NCI-H187 (cell line): ENCODE measurements around the gene CRYBG2.
"Not testable (repeated sequence)": the region's sequence is repeated elsewhere in the genome, so short reads cannot be mapped to it uniquely, and the experiment has no call there.

Experiments
- DNase-seq, 2 experiments: peaks; one replicate each; lab custom pipeline; 2025; lab: John Stamatoyannopoulos, UW

Gene CRYBG2

DNA sequence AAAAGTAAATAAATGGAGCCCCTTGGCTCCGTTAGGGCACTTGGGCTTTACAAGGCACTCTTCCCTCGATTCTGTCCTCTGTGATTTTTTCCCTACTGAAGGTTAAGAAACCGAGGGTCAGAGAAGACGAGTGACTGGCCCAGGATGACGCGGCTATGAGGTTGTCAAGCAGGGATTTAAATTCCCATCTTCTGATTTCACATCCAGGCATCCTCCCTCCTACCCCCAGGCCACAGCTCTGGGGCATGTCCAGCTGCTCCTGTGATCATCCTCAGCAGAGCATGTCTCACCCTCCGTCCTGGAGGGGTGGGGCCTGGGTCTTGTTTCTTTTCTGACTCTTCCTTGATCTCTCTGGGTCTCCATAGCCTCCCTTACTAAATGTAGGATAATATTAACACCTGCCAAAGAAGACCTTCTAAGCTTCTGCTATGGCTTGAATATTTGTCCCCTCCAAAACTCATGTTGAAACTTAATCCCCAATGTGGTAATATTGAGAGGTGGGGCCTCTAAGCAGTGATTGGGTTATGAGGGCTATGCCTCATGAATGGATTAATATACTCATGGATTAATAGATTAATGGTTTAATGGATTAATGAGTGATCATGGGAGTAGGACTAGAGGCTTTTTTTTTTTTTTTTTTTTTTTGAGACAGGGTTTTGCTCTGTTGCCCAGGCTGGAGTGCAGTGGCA, 4.6 kb downstream of the CRYBG2 start:
- DNase-seq: no peak

DNA sequence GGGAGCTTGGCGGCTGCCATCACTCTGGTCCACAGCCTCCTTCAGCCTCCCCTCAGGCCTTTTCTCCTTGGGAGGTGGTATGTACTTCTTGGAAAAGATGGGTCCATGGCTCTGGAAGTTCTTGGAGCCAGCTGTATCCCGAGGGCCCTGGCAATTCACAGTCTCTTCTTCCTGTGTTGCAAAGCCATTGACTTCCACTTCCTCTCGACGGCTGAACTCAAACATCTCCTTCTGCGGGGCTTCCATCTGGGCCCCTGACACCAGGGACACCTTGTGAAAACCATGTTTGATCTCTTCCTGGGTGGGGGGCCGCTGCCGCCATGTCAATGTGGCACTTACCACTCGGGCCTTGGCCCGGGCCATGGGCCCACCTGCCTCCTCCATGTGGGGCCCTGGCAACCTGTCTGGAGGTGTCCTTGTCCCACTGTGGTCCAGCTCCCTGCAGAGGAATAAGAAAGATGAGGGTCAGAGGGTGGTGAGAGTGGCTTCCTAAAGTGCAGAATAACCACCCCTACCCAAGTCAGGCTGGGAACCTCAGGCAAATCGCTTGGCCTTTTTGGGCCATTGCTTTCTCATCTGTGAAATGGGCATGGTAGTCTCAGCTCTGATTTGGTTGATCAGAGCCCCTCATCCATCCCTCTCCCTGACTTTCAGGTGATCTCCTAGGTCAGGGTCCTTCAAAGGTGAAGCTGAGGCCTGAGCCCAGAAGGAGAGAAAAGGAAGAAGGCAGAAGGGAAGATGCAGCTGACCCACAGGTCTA, 7.5 kb downstream of the CRYBG2 start:
- no peak for DNase-seq

DNA sequence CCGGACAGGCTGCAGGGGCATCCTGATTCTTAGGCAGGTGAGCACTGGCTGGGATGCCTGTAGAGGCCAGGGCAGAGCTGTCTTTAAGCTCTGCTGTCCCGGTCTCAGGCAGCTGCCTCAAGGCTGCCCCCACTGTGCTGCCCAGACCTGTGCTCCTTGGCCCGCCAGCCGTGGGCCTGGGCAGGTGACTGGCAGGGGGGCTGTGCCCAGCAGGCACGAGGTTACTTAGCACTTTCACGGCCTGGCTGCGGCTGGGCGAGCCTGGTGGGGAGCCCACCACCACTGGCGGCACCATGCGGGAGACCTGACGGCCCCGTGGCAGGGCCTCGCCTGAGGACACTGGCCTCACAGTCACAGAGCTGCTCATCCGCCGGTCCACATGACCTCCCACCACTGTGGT, 8.2 kb downstream of the CRYBG2 start:
- no peak for DNase-seq

DNA sequence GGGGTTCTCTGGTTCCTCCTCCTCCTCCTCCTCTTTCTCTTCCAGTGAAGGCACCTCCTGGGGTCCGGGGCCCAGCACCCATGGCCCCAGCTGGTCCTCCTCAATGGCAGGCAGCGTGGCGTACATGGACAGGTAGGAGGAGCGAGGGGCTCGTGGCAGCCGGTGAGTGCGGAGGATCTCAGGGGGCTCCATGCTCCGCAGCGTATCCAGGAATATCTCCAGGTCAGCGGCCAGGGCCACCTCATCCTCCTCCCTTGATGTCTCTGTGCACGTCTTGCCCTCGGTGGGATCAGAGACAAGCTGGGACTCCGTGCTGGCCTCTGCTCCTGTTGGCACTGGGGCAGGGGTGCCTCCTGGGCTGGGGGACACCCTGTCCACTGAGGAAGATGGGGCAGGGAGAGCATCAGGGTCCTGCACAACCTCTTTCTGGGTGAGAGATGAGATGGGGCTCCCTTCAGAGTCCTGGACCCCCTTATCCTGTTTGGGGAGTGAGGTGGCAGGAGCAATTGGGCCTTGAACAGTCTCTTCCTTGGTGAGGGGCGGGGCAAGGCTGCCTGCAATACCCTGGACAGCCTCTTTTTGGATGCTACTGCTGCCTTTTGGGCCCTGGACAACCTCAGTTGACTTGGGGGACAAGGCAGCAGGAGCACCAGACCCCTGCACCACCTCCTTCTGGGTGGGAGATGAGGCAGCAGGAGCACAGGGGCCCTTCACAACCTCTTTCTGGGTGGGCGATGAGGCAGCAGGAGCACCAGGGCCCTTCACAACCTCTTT, 9.6 kb downstream of the CRYBG2 start:
- no peak for DNase-seq

DNA sequence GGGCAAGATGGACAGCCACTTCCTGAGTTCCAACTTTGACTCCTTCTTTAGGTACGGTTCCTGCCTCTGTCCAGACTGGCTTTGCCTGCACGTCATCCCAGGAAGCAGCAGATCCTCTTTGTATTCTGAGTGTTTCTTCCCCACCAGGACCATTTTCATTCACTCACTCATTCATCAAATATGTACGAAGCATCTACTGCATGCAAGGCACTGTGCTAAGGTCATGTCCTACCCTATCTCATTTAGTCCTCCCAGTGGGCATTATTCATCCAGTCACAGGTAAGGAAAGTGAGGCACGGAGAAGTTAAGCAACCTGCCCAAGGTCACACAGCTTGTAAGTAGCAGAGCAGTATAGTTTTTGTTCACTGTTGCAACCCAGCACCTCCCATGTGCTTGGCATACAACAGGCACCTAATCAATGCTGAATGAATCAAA, 13.9 kb downstream of the CRYBG2 start:
- no peak for DNase-seq

DNA sequence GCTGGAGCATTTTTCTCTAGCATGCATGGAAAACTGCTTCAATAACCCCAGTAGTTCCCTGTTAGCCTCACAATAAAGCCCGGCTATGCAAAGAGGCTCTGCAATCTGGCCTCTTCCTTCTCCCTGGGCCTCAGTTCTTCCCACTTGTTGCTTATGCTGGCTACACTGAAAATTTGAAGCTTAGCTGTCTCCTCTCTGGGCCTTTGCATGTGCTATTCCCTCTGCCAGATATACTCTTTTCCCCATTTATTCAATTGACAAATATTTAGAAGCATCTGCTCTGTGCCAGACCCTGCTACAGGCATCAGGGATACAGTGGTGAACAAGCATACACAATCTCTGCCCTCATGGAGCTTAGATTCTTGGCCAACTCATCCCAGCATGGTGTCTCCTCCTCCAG, 15.3 kb downstream of the CRYBG2 start:
- no peak for DNase-seq

DNA sequence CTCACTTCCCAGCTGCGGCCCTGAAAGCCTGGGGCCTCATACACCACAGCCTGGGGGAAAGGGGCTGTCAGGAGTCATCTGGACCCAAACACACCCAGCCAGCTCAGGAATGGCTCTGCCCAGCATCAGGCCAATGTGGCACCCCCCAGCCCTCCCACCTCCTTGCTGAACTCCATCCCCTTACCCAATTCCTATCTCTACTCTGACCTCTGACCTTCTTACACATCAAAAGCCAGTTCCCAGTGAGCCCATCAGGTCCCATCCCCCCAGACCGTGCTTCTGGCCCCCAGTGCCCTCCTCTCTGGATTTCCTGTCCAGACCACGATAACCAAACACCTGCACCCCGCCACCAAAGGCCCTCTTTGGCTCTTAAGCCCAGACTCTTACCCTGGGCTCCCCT, 16.3 kb downstream of the CRYBG2 start:
- DNase-seq: no peak

DNA sequence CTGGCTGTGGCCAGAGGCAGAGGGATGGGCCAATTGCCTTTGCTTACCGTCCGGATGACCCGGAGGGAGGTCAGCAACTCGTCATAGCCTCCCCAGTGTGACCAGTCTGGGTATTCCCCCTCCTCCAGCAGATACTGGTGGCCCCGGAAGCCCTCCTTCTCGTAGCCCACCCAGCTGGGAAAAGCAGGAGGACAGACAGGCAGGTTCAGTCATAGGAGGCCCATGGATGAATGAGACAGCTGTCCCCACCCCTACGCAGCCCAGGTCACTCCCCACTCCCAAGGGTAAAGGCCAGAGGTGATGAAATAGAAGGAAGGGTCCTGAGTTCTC, 16.8 kb downstream of the CRYBG2 start:
- no peak for DNase-seq

DNA sequence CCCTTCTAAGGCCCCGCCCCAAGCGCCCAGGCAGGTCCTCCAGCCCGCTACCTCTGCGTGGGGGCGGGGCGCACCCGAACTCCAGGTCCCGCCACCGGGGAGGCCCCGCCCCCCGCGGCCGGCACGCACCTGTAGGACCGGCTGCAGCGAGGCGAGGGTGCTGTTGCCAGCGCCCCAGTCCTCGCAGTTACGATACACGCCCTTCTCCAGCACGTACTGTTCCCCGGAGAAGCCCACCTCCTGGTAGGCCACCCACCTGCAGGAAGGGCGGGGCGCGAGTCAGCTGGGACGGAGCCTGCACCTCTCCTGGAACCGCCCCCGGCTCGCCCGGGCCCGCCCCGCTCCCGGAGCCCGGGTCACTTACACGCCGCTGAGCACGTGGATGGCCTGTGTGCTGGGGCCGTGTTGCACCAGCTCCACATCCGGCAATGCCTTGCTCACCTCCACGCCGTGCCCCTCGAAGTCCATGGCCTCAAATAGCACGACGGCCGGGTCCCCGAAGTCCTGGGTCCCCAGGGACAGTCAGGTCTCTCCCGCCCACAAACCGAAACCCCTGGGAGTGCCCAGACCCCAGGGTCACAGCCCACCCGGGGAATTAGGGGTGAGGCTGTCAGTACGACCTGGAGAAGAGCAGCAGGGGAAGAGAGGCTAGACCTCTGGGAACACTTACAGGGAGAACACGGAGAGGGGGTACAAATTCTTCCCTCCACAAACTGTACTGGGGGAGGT, 17.3 kb downstream of the CRYBG2 start:
- peak; percentile 84 to 91 for DNase-seq

DNA sequence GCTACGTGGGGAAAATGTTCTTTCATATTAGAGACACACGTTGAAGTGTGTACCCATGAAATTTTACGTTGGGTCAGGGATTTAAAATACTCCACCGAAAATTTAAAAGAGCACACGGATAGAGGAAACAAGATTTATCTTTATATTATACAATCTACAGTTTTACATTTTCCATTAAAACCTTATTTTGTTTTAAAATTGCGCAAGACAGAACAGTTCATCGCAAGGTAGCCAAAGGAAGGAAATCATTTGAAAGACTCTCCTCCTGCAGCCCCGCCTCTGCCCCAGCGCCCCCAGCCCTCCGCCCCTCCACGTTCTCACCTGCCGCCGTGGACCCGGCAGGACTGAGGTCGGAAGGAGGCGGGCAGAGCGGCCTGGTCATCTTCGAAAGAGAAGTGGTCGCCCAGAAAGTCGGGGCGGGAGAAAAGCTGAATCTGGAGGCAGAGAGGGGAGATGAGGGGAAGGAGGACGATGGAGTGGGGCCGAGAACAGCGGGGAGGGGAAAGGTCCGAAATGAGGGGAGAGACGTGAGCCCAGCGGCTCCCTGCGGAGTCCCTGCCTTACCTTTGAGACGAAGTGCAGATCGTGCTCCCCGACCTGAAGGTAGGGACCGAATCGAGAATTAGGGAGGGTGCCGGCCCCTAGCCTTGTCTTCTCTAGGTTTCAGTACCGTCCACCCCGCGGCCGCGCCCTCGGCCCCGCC, 18.0 kb downstream of the CRYBG2 start:
- DNase-seq: no peak

DNA sequence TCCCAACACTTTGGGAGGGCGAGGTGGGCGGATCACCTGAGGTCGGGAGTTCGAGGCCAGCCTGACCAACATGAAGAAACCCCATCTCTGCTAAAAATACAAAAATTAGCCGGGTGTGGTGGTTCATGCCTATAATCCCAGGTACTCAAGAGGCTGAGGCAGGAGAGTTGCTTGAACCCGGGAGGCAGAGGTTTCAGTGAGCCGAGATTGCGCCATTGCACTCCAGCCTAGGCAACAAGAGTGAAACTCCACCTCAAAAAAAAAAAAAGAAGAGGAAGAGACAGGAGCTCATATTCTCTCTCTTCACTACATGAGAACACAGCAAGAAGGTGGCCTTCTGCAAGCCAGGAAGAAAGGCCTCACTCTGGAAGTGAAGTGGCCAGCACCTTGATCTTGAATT, 20.6 kb downstream of the CRYBG2 start:
- DNase-seq: not testable (repeated sequence)

DNA sequence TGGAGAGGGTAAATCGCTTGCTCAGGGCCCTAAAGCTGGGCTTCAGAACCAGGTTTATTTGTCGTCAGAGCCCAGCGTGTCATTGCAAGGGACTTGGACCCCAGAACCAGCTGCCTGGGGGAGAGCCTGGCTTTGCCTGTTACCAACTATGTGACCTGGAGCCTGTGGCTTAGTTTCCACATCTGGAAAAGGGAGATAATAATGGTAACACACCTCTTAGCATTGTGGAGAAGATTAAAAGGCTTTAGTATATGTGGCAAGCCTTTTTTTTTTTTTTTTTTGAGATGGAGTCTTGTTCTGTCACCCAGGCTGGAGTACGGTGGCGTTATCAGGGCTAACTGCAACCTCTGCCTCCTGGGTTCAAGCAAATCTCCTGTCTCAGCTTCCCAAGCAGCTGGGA, 23.7 kb downstream of the CRYBG2 start:
- DNase-seq: no peak

DNA sequence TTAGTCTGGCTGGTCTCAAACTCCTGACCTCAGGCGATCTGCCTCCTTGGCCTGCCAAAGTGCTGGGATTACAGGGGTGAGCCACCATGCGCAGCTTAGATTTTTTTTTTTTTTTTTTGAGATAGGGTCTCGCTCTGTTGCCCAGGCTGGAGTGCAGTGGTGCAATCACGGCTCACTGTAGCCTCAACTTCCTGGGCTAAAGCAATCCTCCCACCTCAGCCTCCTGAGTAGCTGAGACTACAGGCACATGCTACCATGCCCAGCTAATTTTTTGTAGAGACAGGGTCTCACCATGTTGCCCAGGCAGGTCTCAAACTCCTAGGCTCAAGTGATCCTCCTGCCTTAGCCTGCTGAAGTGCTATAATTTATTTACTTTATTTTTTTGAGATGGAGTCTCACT, 24.6 kb downstream of the CRYBG2 start:
- not testable (repeated sequence) for DNase-seq

DNA sequence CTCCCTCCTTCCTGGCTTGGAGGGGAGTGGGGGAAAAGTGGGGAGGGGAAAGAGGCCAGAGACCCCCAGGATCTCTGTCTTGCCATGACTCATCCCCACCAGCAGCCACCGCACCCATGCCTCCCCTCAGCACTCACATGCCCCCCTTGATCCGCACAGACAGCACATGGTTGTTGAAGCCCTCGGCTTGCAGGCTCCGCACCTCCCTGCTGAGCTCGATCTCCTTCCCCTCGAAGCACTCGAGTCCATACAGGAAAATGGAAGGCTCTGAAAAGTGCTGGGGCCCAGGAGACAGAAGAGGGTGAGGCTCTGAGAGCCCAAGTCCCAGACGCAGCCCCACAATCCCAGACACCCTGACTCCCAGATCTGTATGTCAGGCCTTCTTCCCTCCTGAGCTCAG, 25.3 kb downstream of the CRYBG2 start:
- DNase-seq: no peak

DNA sequence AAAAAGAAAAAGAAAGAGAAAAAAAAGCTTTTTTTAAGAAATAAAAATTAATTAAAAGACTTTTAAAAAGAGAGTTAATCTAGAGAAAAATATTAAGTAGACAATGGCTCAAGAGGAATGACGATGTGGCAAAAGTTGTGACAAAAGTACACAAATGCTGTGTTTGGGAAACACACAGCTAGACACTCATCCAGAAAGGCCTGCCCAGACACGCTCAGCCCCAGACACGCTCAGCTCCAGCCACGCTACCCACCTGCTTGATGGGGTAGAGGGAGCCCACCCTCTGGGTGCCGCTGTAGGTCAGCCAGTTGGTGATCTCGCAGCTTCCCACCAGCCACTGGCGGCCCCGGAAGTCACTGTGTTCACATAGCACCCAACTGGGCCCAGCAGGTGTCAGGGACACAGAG, 26.0 kb downstream of the CRYBG2 start:
- no peak for DNase-seq

DNA sequence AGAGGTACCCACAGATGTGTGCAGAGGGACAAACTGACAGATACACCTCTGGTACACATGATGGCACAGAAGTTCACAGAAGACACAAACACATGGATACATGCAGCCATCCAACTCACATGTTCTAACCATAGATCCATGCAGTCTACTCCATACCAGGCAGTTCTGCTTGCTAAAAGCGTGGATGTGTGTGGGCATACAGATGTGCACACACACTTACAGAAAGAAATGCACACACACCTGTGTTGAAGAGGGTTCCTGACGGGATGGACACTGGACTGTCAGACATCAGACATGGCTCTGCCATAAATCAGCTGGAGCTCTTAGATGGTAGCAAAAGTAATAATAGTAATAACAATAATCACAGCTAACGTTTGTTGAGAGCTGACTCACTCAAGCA, 29.4 kb downstream of the CRYBG2 start:
- DNase-seq: no peak

DNA sequence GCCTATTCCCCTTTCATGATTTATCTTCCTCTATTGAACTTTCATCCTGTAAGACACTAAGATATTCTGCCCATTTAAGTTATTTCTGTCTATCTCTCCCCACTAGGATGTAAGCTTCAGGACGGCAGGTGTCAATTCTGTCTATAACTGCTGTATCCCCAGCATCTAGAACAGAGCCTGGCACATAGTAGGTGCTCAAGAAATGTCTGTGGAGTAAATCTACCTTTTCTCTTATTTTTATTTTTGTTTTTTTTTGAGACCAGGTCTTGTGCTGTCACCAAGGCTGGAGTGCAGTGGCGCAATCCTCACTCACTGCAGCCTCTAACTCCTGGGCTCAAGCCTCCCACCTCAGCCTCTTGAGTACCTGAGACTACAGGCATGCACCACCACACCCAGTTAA, 30.5 kb downstream of the CRYBG2 start:
- no peak for DNase-seq

DNA sequence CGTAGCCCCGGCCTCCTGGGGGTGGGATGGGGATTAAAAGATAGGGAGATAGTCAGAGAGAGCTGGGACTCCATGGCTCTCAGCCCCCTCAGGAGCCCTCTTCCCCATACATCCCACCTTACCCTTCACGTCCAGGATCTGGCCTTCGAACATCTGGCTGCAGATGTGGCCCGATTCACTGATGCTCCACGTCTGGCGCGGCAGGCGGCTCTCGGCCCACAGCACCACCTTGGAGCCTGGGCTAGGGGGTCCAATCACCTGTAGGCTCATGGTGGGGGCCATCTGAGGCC, 31.9 kb downstream of the CRYBG2 start:
- DNase-seq: no peak

DNA sequence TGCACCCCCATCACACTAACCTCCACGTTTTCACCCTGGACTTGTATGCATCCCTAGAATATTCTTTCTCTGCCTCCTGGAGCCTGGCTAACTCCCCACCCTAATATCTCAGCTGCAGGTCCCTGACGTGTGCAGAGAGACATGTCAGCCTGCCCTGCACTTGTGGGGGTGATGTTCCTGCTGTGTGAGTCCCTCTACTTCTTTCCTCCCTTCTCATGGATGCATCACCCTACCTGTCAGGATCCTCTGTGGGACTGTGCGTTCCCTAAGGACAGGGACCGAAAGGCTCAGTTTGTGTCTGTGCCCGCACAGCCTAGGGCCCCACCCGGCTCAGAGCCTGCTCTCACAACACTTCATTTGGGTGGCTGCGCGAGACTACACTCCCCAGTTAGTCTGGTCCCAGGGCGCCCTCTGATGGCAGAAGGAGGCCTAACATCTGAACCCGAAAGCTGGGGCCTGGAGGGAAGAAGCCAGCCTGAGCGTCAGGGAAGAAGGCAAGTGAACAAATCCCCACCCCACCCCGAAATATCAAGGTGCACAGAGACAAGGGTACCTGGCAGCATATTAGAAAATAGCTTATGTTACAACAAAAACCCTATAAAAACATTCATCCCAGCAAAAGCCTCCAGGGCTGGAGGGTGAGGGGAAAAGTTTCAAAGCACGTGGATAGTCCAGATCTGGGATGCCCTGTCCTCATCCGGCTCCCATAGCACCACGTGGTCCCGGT, 32.5 kb downstream of the CRYBG2 start:
- peak; percentile 18 to 22 for DNase-seq

DNA sequence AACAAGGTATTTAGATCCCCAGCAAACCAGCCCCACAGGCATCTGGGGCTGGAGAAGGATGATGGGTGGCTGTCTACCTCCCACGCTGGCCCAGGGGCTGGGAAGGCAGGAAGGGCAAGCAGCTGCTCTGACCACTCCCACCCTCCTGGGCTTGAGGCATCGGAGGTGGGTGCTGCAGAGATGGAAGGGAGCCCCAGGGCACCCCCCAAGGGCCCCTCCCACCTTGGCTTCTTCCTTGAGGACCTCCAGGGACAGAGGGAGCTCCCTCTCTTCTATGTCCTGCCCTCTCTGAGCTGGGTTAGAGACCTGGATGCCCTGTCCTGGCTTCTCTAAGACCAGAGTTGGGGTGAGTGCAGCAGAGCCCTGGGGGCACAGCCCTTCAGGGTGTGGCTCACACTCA, 33.0 kb downstream of the CRYBG2 start:
- no peak for DNase-seq

DNA sequence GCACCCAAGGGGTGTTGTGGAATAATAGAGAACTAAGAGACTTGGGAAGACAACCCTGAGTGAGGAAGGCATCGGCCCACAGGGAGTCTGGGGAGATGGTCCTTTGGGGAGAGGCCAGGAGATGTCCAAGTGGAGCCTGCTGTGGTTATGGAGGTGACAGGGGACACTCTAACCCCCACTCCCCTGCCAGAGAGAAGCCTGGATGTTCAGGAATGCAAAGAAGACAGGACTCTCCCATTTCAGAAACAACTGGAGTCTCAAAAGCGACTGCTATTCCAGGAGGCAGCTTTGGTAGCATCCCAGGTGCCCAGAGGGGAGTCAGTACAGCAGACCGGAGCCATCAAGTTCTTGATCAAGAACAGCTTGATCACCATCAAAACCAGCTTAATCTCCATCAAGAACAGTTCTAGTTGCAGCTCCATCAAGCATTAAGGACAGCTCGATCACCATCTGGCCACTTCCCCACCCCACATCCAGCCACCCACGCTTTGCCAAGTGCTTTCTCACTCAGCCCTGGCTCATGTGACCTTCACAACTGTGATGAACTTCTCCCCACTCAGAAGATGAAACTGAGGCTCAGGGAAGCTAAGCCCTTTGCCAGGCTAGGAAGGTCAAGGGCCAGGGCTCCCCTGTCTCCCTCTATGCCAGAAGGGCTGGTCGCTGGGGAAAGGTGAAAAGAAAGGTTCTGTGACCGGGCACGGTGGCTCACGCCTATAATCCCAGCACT, 35.4 kb downstream of the CRYBG2 start:
- no peak for DNase-seq
